Measurements from ENCODE around the gene TBX2. TPM values are rescaled to one million over a fixed set of nuclear protein-coding genes. Genes with fewer than 3 reads are reported as not detected.

Gene TBX2
- total RNA-seq, 1 donor from 2014 or later = 55.9 TPM

DNA sequence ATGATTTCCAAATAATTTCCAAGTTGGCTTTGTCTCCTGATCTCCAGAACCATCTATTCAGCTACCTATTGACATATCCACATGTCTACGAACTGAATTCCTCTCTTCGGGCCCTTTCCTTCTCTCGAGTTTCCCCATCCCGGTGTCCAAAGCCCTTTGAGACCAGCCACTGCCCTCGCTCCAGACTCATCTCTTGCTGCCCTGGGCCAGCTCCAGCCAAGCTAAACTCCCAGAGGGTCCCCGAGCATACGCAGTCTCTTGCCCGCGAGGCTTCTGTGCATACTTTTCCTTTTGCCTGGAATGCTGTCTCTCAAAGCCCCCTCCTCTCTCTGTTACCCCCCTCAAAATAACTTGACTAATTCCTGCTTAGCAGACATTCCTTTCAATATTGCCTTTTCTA is 27.2 kb upstream of the TBX2 start:
- peaks cover 8% of the 10 kb centered on the region for H3K4me1 Mint-ChIP-seq (ENCODE audit: unreplicated experiment)
- no peak overlapping the region for H3K4me3 Mint-ChIP-seq
- peaks cover 6% of the 10 kb centered on the region for H3K36me3 Mint-ChIP-seq
- TF ChIP-seq CTCF (conservative IDR thresholded peaks at IDR 0.05) = no peak
- no peak overlapping the region for H3K27ac Mint-ChIP-seq
- H3K27me3 Mint-ChIP-seq = peaks cover 6% of the 10 kb centered on the region
- DNase-seq (ENCODE audit: extremely low spot score, unreplicated experiment) = no peak
- no peaks in the 10 kb centered on the region for H3K9me3 Mint-ChIP-seq

- Mint-ChIP-seq H3K27me3 (peaks cover 8% of the 10 kb centered on the region), H3K9me3 (no peaks in the 10 kb centered on the region), H3K27ac (no peak overlapping the region), H3K4me3 (no peak overlapping the region), H3K36me3 (peaks cover 4% of the 10 kb centered on the region), H3K4me1 (ENCODE audit: unreplicated experiment) (peaks cover 23% of the 10 kb centered on the region)
- no peak for DNase-seq (ENCODE audit: extremely low spot score, unreplicated experiment)
- TF ChIP-seq CTCF (conservative IDR thresholded peaks at IDR 0.05) = no peak
These were observed 22.5 kb upstream of the TBX2 start for GRCh38 chr17:61376931-61377838.

- H3K9me3 Mint-ChIP-seq = no peaks in the 10 kb centered on the region
- H3K4me1 Mint-ChIP-seq (ENCODE audit: unreplicated experiment) = peaks cover 30% of the 10 kb centered on the region
- peaks cover 4% of the 10 kb centered on the region for H3K36me3 Mint-ChIP-seq
- no peak for TF ChIP-seq CTCF (conservative IDR thresholded peaks at IDR 0.05)
- peaks cover 12% of the 10 kb centered on the region for H3K27me3 Mint-ChIP-seq
- H3K4me3 Mint-ChIP-seq = no peak overlapping the region
- DNase-seq (ENCODE audit: extremely low spot score, unreplicated experiment) = no peak
- H3K27ac Mint-ChIP-seq = no peak overlapping the region
These were observed 20.8 kb upstream of the TBX2 start for GRCh38 chr17:61378658-61379456.

DNA sequence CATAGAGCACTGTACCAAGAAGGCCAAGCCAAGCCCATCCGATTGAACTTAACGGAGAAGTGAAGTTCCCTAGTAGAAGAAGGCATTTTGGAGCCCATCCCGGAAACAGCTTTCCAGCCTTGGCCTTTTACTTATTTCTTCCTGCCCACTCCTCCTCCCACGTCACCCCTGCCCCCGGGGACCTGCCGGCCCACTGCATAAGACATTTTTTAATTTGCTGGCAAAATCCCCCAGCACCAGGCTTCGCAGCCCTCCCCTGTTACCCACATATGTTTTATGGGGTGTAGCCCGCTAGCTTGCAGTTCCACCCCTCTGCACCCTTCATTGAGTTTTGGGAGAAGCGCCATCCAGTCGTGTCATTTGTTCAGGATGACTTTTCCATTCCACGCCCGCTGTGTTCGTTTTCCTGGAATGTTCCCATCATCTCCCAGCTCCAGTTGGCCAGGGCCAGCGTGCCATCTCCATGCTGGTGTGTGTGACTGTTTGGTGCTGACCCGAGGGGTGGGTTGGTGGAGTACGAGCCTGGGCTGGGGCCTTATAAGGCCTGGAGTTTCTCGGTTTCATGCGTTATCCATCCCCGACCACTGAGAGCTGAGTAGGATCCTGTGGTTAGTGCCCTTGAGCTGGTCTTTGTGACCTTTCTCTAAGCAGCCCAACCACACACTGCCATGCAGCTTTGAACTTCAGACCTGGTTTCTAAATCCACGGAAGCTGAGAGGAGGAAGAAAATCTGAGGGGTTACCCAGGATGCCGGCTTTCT is 20.0 kb upstream of the TBX2 start:
- peaks cover 26% of the 10 kb centered on the region for H3K4me1 Mint-ChIP-seq (ENCODE audit: unreplicated experiment)
- H3K27ac Mint-ChIP-seq = no peak overlapping the region
- H3K4me3 Mint-ChIP-seq = no peak overlapping the region
- no peak for DNase-seq (ENCODE audit: extremely low spot score, unreplicated experiment)
- no peaks in the 10 kb centered on the region for H3K9me3 Mint-ChIP-seq
- no peak for TF ChIP-seq CTCF (conservative IDR thresholded peaks at IDR 0.05)
- peaks cover 4% of the 10 kb centered on the region for H3K36me3 Mint-ChIP-seq
- peaks cover 12% of the 10 kb centered on the region for H3K27me3 Mint-ChIP-seq

DNA sequence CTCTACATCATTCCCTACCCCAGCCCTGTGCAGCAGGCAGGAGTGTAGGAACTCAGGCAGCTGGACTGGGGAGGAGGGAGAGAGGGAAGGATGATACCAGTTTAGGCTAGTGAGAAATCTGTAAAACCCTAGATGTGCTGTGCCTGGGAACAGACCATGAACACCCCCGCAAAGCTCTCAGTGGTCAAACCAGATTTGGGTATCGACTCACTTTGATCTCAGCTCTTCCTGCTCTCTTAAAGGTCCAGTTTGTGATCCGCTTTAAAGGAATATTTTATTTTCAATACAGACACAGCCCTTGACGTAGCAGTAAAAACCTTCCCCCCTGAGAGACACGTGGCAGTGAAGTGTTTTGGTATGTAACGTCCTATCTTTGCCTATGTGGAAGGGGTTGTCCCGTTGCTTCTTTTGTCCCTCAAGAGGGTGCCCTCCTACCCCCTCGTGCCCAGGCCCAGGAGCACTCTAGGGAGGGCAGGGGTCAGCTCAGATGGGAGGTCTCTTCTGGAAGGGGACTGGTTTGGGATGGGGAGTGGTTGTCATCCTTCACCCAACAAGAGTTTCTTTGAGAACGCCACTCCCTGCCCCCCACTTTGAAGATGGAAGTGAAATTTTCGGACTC is 19.3 kb upstream of the TBX2 start:
- peaks cover 15% of the 10 kb centered on the region for H3K27me3 Mint-ChIP-seq
- H3K27ac Mint-ChIP-seq = peak overlapping the region; percentile 15
- H3K9me3 Mint-ChIP-seq = no peaks in the 10 kb centered on the region
- H3K36me3 Mint-ChIP-seq = peaks cover 4% of the 10 kb centered on the region
- no peak overlapping the region for H3K4me3 Mint-ChIP-seq
- no peak for TF ChIP-seq CTCF (conservative IDR thresholded peaks at IDR 0.05)
- DNase-seq (ENCODE audit: extremely low spot score, unreplicated experiment) = no peak
- peaks cover 27% of the 10 kb centered on the region for H3K4me1 Mint-ChIP-seq (ENCODE audit: unreplicated experiment)

All from type B pancreatic cell (in vitro differentiated cells).